IPS-NIHi7 (cell line): ENCODE data around the gene UBXN4.
"Not testable (repeated sequence)": the region's sequence is repeated elsewhere in the genome, so short reads cannot be mapped to it uniquely, and the experiment has no call there.

Experiments
- DNase-seq: peaks from one replicate; pipeline ENCODE4 v3.0.0; 2012; ENCODE audit warnings: mixed read lengths; ENCODE audit errors: extremely low spot score

UBXN4 gene

DNA sequence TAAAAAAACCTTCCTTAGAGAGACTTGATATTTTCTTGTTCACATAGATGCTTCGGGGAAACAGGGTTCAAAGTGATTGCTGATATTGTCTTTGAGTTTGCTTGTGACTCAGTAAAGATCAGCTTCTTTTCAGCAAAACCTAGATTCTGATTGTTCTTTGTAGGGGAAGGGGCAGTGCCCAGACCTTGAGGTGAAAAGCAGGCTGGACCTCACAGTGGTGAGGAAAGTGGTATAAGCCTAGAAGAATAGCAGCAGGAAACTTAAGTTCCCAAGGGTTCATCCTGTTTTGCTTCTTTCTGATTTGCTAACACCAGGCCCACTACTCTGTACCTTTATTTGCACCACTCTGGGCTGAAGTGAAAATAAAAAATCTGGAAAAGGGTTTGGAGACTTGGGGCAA is 20.9 kb downstream of the UBXN4 start:
- no peak for DNase-seq

DNA sequence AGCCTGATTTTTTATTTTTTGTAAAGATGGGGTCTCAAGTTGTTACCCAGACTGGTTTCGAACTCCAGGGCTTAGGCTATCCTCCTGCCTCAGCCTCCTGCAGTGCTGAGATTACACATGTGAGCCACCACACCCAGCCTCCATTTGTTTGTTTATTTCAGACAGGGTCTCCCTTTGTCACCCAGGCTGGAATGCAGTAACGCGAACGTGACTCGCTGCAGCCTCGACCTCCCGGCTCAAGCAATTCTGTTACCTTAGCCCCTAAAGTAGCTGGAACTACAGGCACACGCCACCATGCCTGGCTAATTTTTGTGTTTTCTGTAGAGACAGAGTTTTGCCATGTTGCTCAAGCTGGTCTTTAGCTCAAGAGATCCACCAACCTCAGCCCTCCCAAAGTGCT is 27.2 kb downstream of the UBXN4 start:
- DNase-seq = no peak

DNA sequence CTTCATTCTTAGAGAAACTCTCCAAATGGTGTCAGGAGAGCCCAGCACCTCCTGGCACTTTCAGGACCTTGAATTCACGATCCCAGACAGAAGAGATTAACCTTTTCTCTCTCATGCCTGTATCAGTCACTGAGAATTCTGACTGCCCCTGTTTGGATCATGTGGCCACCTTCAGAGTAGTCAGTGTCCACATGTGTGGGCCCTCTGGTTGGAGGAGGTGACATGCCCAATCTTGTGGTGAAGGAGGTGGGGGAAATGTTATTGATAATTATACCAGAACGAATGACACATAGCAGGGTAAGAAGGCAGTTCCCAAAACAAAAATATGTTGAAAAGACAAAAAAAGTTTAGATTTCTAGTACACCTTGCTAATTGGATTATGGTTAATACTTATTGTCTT is 31.7 kb downstream of the UBXN4 start:
- DNase-seq = no peak

DNA sequence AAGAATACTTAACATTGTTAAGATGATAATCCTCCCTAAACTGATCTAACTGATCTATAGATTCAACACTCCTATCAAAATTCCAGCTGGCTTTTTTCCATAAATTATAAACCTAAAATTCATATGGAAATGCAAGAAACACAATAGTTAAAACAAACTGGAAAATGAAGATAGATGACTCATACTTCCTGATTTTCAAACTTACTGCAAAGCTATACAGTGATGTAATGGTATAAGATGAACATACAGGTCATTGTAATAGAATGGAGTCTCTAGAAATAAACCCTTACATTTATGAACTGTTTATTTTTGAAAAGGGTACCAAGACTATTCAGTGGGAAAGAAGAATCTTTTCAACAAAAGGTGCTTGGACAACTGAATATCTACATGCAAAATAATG is 32.3 kb downstream of the UBXN4 start:
- DNase-seq = no peak

DNA sequence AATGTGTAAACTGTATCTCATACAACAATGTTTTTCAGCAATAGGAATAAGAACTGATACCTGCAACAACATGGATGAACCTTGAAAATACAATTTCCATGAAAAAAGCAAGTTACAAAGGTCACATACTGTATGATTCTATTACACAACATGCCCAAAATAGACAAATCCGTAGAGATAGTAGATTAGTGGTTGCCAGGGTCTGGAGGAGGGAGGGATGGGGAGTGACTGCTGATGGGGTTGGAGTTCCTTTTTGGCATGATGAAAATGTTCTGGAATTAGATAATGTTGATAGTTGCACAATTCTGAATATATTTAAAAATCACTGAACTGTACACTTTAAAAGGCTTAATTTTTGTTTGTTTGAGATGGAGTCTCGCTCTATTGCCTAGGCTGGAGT is 33.8 kb downstream of the UBXN4 start:
- DNase-seq = no peak

DNA sequence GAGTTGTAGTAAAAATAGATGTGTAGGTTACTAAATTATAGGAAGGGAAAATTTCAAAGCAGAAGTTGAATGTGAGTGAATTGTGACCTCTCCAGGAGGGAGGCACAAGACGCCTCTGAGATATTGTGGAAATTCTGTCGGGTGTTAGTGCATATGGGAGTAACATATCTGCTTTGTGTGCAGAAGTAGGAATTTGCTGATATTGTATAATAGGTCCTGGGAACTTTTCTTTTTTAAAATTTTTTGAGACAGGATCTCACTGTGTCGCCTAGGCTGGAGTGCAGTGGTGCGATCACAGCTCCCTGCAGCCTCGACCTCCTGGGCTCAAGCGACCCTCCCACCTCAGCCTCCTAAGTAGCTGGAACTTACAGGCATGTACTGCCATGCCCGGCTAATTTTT is 34.7 kb downstream of the UBXN4 start:
- no peak for DNase-seq

DNA sequence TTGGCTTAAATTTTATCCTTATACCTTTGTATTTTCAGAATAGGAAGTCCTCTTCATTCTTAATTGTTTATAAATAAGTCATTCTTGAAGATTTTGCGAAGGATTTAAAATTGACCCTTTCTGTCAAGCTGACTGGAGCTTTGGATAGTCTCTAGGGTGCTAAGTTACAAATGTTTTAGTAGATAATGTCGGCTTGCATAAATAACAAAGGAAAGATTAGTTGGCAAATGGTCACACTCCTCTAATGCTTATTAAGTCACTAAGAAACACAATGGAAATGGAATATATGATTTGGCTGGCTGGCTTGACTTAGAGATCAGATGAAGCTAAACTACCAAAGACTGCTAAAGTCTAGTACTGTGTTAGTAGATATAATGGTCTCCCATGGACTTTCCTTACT is 40.6 kb downstream of the UBXN4 start:
- DNase-seq = no peak

DNA sequence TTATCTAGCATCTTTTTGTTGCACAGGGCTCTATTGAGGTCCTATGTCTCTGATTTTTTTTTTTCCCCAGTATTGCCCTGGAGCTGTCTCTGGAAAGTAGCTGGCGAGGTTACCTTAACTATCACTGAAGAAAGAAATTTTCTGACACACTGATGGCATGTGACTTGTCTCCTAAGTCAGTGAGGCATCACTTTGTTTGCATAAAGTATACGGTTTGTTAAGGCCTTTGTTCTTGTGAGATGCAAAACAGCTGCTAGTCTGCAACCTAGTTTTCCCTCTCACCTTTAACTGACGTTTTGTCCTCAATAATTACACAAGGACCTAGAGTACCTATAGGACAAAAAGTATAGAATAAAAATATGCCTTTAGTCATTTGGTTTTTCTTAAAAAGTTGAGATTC is 41.8 kb downstream of the UBXN4 start:
- DNase-seq = no peak

DNA sequence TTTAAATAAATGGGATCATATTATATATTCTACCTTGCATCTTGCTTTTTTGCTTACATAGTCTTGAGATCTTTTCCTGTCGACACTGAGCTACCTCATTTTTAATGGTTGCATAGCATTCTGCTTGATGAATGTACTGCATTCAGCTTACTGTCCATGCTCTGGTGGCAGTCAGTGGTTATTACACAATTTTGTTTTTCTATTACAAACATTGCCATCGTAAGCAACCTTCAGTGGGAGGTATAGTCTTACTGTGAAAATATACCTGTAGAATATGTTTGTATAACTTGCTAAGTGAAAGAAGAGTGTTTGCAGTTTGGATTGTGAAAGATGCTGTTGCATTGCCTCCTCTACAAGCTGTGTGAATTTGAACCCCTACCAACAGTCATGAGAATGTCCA is 43.4 kb downstream of the UBXN4 start:
- no peak for DNase-seq

DNA sequence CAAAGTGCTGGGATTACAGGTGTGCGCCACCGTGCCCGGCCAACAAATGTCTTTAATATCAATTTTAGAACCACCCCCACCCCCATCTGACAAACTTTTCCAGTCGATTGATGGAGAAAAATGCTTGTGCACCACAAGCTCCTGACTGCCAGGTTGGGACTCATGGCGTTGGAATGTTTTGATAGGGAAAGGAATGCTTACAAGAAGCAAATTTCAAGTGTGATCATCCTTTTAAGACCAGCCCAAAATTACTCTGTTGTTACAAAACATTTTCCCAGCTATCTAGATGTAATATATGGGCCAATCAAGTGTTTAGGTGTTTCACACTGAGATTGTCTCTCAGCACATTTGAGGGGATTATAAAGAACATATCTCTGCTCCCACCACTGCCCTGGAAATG is 45.2 kb downstream of the UBXN4 start:
- no peak for DNase-seq

DNA sequence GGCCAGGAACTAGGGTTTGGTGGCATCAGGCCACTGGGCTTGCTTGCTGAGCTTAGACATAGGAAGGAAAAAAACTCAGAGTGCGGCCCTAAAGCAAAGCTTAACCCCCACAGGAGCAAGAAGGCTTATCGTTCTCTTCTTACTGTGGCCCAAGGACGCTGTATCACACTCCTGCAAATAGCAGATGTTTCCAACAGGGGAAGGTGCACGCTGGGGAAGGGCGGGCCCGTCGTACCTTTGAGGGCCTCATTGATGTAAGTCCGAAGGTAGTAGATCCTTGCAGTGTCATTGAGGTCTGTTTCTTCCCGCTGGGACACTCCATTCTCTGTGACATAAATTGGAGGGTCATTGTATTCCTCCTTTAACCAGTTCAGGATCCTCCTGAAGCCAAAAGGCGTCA is 48.8 kb downstream of the UBXN4 start:
- no peak for DNase-seq

DNA sequence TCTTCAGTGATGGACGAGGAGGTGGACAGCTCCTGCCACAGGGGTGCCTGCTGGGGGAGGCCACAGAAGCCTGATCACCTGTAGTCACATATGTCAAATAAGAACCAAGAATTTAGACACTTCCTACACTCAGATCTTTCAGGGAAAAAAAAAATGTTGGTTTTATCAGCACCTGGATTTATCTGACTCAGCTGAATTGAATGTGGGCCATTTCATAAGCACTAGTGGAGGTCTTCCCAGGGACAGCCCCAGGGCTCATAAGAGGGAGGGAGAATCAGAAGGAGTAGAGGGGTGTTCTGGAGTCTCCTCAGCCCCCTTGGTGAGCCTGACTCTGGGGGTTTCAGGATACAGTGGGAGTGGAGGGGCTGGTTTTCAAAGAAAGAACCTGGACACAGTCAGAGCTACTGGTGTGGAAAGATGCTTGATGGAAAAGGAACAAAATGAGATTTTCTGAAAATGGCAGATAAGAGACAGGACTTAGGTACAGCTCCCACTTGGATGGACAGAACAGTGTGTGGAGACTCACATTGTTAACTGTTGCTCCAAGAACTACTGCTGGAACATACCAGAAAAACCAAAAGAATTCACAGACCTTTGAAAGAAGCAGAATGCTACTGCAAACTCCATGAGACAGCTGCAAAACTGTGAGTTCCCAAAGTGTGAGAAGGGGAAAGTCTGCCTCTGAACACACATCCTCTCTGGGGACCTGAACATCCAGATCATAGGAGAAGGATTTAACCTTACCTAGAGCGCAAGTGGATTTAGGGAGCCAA is 49.9 kb downstream of the UBXN4 start:
- no peak for DNase-seq

DNA sequence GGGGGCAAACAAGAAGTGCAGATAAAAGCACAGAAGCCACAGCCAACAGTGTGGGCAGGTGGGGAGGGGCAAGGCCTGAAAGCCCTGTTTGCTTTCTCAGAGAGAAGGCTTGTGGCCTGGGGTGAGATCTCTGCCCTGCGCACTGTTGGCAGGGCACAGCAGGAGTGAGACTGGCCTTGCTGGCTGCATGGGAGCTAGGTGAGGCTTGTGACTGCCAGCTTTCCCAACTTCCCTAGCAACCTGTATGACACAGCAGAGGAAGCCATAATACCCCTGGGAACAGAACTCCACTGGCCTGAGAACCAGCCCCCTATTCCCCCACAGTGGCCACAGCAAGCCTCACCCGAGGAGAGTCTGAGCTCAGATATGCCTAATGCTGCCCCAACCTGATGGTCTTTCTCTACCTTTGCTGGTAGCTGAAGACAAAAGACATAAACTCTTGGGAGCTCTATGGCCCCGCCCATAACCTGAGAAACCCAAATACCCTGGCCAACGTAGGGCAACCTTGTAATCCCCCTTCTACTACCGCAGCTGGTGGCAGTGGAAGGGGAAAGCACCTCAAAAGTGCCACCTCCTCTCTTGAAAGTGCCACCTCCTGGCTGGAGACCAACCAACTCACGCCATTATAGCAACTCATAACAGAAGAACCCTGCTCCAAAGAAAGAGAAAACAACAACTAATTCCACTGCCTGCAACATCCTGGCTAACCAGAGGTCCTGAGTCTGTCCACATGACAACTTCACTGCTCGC is 50.9 kb downstream of the UBXN4 start:
- DNase-seq = no peak

DNA sequence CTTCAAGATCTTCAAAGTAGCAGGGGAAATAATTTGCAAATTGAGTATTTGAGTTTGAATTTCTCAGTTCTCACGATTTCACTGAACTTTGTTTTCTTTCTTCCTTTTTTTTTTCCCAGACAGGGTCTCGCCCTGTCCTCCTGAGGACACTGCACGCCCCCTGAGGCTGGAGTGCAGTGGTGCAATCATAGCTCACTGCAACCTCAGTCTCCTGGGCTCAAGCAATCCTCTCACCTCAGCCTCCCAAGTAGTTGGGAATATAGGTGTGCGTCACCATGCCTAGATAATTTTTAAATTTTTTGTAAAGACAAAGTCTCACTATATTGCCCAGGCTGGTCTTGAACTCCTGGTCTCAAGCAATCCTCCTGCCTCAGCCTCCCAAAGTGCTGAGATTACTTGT is 54.0 kb downstream of the UBXN4 start:
- DNase-seq = not testable (repeated sequence)

DNA sequence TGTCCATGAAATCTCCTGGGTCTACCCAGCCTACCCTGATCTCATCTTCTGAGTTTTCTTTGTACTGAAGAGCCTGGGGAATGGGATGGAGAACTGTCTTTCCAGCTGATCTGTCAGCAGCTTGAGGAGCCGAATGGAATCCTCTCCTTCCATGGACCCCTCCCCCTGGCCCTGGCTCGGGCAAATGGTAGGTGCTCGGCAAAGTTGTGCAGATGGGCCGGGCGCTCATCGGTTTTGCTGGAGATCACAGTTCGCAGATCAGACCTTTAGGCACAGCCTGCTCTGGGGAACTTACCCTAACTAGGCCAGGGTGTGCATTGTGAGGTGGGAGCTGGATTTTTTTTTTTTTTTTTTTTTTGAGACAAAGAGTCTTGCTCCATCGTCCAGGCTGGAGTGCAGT is 55.0 kb downstream of the UBXN4 start:
- no peak for DNase-seq

DNA sequence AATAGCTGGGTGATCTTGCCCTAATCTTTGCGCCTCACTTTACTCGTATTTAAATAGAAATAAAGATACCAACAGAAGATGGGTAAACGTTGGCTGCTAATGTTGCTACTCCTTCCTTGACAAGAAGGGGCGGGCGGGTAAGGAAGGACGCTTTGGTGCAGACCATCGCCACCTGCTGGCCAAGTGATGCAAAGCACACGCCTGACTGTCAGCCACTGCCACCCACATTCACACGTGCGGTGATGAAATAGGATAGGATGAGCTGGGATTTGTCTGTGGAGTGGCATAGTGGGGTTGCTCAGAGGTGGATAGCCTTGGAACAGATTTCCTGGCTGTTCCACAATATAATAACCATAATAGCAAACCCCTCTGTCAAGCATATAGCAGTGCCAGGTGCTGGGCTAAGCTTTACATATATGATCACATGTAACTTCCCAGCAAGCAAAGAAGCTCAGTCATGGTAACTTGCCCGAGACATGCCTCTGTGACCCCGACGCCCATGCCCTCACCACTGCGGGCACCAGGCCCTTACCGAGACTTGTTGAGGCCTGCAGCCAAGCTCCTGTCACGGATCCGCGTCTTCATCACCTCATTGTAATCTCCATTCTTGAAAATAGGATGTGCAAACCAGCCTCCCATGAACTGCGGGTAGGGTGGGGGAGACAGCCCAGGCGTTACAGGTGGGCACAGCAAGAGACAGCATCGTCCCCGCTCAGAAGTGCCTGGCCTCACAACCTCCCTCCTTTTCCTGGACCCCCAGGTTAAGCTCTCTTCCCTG is 56.0 kb downstream of the UBXN4 start:
- peak; percentile 95 for DNase-seq

DNA sequence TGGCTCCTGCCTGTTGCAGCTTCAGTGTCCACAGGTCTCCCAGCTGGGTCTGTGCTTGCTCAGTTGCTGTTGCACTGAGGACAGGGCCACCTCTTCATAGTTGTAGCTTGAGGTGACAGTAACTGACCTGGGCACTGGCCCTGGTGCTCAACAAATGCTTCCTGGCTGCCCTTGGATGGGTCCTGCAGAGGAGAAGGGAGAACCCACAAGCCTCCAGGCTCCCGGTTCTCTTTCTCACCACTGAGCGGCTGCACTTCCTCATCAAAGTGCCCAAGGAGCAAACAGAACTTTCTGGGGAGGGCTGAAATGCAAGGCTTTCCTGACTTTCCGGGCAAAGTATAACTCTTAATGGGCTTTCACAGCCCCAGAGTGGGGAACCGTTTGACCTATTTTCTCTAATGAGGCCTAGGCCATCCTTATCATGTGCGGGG is 56.6 kb downstream of the UBXN4 start:
- no peak for DNase-seq

DNA sequence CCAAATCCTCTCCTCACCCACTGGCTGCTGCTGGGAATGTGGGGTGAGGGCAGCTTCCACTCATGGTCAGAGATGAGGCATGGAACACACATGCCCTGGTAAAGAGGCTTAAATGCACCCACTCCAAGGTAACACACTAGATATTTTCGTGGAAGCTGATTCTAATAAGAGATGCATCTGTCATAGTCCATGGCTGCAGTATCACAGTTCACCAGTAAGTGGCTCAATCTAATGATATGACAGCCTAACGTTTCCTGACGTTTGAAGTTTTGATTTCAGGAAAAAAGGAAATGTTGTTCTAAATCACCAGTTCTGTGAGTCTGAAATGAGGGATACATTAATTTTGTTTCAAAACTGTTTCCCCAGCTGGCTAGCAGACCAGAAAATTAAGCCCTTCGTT is 57.1 kb downstream of the UBXN4 start:
- no peak for DNase-seq

DNA sequence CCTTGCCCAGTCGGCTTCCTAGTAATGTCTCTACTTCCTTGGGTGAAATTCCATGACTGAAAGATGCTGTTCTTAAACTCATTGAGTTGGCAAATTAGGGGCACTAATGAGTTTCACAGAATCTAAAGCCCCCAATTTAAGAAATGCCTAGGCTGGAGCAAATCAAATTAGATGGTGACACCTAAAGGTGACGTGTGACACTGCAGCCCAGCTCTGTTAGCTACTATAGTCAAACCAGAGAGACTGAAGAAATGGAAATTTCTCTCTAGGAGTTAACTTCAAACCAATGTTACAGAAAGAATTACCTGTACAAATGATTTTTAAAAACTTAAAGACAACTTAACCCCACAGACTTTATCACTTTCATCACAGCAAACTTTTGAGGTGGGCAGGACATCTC is 58.1 kb downstream of the UBXN4 start:
- DNase-seq = no peak

DNA sequence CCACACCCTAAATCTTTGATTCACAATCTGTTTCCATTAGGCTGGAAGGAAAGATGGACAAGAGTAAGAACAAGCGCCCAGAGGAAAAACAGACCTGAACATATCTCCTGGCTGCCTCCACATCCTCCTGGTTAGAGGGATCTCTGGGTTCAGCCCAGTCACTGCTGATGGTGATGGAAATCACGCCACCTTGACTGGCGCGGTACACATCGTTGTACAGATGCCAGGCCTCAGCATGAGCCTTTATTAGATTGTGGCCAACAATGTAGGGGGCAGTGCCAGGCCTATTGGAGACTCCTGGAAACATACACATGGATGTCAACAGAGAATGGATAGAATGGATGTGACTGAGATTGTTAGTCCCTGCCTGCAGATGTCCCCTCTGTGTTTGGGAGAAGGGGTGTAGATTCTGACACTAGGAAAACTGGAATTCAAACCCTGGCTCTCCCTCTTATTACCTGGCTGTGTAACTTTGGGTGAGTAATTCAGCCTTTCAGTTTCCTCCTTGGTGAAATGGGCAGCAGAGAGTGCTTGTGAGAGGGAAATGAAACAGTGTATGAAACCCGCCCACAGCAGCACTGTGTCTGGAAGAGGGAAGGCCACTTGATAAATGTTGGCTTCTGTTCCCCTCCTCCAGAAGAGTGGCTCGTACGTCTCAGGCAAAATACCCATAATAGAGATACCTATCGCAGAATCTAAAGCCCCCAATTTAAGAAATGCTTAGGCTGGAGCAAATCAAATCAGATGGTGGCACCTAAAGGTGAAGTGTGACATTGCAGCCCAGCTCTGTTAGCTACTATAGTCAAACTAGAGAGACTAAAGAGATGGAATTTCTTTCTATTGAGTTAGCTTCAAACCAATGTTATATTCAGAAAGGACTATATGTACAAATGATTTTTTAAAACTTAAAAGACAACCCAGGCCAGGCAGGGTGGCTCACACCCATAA is 59.1 kb downstream of the UBXN4 start:
- DNase-seq = no peak

DNA sequence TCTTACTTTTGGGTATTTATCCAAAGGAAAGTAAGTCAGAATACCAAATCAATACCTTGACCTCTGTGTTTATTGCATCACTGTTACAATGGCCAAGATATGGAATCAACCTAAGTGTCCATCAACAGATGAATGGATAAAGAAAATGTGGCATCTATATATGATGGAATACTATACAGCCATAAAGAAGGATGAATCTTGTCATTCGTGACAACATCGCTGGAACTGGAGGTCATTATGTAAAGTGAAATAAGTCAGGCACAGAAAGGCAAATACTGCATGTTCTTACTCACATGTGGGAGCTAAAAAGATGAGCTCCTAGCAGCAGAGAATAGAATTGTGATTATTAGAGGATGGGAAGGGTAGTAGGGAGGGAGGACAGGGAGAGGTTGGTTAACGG is 60.7 kb downstream of the UBXN4 start:
- DNase-seq = no peak

DNA sequence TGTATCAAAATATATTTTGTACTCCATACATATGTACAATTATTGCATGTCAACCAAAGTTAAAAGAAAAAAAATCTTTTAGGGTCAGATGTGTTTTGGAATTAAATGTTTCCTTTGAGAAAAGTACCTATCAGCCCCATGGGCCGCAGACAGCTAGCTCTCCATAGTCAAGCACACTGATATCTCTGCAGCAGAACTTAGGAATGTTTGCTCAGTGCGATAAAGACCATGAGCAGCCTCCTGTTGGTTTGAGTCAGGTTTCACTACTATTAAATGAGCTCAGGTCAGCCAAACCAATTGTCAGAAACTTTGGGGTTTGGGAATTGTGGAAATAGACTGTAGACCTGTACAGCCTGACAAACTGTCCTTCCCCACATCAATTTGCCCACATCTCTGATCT is 61.6 kb downstream of the UBXN4 start:
- no peak for DNase-seq
